GM21360 (cell line): ENCODE results near the gene SLC19A1.

ENCODE experiments used
- ATAC-seq: cut with Tn5 transposase; IDR thresholded peaks from one replicate; pipeline ENCODE4 v1.9.1; 2021; ENCODE audit warnings: mild to moderate bottlenecking, moderate library complexity; ENCODE audit not compliant: unreplicated experiment

Gene SLC19A1

DNA sequence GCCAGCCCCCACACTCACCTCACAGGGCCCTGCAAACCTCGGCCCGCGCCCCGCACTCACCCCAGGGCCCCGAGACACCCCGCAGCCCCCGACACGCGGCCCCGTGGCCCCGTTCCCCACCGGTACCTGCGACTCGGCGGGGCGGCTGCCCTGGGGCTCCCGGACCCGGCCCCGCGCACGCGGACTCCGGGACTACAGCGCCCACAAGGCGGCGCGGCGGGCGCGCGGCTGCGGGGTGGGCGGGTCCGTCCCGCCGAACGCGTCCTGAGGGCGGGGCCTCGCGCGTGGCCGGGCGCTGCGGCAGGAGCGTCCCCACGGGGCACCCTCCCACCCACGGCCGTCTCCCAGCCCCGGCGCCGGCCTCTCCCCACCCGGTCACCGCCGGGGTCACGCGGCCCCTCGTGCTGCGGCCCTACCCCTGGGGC, at the start of gene SLC19A1:
Gene SLC19A1 (minus strand): TSS at position 199 of the 425 bp plus-strand sequence. CDS start 4,481 bp downstream, outside the sequence.
- ATAC-seq = no peak

DNA sequence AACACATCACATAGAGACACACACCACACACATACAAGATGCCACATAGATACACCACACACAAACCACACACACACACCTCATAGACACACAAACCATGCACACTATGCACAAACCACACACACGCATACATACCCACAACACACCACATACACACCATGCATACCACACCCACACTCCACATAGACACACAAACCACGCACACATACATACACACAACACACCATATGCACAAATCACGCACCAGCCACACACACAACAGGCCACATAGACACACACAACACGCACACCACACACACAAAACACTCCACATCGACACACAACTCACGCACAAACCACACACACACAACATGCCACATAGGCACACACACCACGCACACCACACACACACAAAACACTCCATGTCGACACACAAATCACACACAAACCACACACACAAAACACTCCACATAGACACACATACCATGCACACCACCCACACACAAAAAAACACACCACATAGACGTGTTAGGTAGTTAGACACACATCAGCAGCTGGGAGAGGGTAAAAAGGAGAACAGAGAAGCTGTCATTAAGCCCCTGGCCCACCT, 49.5 kb upstream of the SLC19A1 start:
- ATAC-seq = no peak

DNA sequence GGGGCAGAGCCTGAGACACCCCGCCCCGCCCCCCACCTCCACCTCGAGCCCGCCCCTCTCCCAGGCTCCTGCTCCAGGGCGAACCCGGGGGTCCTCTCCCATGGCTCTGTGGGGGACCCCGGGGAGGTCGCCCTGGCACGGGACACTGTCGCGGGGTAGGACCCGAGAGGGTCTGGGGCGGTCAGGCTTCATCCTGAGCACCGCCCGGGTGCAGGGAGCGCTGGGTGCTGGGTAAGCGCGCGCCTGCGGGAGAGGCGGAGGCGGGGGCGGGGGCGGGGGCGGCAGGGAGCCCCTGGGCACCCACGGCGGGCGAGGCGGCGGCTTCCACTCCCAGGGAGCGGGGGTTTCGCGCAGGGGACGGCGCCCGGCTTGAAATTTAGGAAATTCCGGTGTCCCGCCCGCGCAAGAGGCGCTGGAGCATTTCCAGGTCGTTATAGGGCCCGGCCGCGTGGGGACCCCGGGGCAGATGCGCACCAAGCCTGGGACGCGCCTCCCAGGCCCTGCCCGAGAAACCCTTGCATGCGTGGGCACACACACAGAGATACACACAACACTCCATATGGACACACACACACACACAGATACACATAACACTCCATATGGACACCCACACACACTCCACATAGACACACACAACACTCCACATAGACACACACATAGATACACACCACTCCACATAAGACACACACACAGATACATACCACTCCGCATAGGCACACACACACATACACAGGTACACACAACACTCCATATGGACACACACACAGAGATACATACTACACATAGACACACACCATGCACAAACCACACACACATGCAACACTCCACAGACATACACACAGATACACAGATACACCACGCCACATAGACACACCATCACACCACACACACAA, 48.7 kb upstream of the SLC19A1 start:
- ATAC-seq = no peak

DNA sequence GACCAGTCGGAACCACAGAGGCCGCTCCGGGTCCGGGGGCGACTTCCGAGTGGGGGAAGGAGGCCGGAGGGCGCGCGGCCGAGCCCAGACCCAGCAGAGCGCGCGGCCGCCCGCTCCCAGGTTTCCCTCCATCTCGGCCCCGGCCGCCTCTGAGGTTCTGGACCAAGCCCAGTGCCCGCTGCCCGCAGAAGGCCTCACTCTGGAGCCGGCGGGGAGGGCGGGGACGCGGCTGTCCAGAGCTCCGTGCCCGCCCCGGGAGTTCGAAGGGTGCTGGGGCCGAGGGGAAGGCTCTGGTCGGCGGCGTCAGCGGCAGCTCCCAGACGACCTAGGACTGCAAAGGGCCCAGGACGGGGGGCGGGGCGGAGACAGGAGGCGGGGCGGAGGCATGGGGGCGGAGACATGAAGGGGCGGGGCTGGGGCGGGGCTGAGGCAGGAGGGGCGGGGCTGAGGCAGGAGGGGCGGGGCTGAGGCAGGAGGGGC, 48.0 kb upstream of the SLC19A1 start:
- no peak for ATAC-seq

DNA sequence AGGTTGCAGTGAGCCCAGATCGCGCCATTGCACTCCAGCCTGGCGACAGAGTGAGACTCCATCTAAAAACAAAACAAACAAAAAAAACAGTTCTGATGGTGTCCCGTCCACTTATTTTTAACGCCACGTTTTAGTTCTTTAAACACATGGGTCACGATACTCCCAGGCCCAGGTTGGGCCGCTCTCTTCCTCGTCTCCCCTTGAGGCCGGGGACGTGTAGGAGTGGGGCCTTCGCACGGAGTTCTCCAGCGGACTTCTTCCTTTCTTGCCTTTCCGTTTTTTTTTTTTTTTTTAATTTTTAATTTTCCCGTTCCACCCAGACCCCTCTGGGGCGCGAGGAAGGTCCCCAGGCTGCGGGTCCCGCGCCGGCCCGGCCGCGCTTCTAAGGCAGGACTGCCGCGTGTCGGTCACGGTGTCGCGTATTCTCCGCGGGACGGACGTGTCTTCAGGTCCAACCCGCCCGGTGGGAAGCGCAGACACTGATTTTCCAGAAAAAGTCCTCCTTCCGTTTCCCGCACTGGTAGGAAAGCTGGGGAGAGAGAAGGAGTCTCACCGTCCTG, 47.5 kb upstream of the SLC19A1 start:
- ATAC-seq = no peak

DNA sequence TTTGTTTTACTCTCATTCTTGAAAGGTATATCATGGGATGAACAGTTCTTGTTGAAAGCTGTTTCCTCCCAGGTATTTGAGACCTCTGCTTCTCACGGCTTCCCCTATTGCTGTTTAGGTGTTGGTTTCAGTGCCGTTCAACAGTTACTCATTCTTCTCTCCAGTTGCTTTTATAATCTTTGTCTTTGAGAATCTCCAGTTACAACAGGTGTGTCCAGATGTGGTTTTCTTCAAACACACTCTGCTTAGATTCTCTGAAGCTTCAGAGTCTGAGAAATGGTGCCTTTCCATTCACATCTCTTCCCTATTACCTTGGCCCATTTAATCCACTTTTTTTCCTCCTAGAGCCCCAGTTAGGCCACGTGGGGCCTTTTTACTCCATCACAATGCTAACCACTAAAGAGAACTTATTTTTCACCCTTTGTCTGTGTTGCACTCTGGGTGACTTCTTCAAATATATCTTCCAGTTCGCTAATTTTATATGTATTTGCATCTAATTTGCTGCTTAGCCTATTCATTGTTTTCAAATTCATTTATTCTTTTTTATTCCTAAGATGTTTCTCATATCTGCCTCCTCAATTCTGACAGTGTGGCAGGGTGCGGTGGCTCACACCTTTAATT, 46.7 kb upstream of the SLC19A1 start:
- ATAC-seq = no peak

DNA sequence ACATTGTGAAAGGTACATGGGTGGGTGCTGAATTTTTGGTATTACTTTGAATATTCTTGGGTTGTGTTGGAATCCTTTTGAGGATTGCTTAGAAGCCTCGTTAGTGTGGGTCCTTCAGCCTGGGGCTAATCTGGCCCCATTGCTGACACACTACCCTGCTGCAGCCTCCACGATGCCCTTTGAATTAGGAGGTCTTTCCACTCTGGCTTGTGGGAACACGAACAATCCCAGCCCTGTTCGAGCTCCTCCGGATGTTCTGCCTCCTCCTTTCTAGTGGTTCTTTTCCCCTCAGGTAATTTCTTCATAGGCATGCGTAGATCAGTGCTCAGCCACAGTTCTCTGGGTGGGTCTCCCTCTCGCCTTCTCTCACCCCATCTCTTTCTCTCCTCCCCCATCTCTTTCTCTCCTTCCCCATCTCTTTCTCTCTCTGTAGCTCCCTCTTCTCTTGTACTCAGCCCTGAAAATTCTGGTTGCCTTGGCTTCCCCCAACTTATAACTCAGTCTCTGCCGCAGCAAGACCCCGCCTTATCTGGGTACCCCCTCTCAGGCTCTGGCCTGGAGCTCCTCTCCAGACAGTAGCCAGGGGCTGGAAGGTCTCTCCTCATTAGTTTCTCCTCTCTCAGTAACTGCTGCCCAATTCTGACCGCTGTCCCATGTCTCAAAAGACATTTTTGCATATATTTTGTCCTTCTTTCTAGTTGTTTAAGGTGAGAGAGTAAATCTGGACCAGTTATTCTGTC, 46.0 kb upstream of the SLC19A1 start:
- ATAC-seq = no peak

DNA sequence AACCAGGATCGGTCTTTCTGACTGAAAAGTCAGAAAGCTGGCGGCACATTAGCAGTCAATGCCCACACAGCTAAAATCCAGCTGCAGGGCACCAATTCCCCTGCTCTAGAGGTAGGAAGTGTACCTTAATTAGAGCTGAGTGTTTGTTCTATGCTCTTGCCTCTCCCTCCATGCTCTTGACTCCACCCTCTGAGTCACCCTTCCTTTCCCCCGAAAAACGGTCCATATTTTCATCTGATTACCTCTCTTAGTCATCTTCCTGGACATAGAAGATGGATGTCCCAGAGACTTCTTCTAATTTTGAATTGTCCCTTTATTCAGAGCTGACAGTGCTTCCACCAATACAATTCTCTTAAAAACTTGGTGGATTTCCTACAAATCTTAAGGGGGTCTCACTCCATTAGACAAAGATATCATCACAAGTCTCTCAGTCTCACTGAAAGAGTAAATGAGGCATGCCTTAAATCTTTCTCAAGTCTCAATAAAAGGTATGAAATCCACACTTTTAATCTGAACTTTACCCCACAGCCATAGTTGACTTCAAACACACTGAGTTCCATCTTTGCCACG, 44.1 kb upstream of the SLC19A1 start:
- ATAC-seq = no peak

DNA sequence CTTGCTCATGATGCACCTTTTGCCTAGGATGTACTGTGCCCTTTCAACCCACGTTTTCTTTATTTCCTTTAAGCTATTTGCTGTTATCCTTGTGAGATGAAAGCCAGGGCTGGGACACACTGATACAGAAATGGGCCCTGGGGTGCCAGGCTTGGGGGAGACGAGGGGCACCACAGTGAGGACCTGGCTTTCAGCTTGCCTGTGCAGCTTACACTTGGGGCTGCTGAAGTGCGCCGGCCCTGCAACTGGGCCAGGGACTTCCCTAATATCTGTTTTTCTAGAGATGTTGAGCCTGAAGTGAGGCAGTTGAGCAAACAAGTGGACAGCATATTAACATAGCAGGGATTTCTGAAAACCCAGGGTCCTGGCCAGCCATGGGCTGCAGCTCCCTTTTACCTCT, 42.5 kb upstream of the SLC19A1 start:
- no peak for ATAC-seq

DNA sequence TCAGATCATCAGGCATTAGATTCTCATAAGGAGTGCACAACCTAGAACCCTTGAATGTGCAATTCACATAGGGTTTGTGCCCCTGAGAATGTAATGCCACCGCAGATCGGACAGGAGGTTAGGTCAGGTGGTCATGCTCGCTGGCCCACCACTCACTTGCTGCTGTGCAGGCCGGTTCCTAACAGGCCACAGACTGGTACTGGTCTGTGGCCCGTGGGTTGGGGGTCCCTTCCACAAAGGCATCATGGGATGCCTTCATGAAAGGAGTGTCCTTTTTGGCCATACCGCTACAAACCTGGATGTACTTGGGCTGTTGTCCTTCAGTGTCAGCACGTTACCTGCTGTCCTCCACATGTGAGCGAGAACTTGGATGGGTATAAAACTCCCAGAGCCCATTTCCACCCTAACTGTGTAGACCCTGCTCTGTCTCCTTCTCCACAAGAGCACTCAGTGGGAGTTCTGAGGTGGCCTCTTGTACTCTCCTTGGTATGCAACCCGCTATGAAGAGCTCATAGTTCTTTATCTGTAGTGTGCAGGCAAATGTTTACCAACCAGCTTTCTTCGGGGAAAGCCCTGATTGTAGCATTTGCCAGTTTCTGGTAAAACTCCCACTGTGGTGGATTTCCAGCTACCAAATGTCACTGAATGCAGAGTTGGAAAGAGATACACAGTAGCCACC, 41.7 kb upstream of the SLC19A1 start:
- no peak for ATAC-seq

DNA sequence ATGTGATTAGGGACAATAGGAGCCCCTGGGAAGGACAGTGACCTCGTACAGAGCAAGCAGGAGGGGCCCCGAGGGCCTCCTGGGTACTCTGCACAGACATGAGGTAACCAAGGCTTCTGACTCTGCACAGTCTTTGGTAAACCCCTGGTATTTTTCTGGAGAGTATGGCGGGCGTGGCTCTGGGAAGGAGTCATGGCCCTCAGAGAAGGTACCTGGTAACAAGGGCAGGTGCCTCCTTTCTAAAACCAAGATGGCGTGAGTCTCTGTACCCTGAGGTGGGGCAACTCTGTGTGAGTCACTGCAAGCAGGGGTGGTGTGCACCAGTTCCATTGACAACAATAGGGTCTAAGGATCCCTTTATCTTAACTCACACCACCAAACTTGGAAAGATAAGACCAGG, 39.9 kb upstream of the SLC19A1 start:
- no peak for ATAC-seq

DNA sequence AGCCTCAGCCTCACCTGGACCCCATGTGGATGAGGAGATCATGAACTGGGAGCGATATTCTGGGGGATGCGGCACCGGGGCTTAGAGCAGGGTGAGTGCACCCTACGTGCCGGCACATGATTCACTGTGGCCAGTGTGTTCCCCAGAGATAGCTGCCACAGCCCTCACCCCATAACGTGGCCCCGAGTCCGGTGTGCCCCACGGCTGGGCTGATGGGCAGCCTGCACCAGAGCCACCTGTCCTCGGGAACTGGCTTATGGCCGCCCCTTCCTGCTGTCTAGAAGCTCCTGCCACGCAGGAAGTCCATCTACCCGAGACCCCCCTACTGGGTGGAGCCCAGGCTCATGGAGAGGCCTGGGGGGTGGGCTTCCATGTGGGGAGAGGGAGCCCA, 39.1 kb upstream of the SLC19A1 start:
- ATAC-seq = no peak

DNA sequence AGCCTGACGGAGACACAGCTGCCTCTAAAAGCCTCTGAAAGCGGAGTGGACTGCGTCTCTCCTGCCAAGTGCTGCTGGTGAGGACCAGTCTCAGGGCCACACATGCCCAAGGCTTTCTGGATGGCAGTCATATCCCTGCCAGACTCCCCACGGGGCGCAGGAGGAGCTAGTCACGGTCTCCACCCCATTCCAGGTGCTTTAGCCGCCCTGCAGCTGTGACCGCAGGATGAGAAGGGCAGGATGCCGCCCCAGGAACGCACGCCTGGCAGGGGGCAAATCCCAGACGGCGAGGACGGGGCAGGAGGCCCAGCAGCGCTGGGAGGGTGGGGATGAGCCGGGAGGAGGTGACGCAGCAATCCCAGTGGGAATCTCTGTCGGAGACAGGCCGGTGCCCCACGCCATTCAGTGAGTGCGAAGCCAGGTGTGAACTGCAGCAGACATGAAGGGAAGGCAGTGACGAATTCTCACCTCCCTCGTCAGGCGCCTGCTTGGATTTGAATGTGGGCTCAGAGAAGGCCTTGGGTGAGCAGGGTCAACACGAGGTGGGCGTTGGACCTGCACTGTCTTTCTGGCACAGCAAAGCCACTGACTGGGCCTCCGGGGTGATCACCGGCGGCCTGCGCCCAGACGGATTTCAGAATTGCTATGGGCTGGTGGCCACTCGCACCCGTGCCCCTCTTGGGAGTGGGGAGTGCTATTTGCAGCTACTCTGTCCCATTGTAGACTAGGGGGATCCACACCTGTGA, 38.5 kb upstream of the SLC19A1 start:
- ATAC-seq = no peak

DNA sequence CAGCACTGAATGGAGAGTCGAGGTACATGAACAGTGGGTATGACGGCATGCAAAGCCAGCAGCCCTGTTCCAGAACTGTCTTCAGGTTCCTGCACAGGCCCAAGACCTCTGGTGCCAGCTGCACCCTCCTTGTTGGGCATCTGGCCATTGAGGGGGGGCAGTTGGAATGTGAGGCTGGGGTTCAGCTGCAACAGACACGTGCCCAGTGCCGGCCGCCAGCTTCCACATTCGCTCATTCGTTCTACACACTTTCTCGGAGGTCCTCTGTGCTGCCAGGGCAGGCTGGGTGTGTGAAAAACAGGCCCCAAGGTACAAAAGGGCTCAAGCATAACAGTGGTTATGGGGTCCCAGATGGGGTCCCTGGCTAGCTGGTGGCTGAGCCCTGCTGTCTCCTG, 37.9 kb upstream of the SLC19A1 start:
- no peak for ATAC-seq

DNA sequence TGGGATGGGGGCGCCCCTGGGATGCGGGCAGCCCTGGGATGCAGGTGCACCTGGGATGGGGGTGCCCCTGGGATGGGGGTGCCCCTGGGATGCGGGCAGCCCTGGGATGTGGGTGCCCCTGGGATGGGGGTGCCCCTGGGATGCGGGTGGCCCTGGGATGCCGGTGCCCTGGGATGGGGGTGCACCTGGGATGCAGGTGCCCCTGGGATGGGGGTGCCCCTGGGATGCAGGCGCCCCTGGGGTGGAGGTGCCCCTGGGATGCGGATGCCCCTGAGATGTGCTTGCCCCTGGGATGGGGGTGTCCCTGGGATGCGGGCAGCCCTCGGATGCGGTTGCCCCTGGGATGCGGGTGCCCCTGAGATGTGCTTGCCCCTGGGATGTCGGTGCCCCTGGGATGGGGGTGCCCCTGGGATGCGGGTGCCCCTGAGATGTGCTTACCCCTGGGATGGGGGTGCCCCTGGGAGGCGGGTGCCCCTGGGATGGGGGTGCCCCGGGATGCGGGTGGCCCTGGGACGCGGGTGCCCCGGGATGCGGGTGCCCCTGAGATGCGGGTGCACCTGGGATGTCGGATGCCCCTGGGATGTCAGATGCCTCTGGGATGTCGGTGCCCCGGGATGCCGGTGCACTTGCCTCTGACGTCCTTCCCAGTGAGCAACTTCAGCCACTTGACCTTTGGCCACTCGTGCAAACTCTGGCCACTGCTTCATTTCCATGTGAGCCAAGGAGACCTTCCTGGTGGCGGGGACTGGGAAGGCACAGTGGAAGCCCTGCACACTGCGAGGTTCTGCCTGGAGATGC, 37.3 kb upstream of the SLC19A1 start:
- ATAC-seq = no peak

DNA sequence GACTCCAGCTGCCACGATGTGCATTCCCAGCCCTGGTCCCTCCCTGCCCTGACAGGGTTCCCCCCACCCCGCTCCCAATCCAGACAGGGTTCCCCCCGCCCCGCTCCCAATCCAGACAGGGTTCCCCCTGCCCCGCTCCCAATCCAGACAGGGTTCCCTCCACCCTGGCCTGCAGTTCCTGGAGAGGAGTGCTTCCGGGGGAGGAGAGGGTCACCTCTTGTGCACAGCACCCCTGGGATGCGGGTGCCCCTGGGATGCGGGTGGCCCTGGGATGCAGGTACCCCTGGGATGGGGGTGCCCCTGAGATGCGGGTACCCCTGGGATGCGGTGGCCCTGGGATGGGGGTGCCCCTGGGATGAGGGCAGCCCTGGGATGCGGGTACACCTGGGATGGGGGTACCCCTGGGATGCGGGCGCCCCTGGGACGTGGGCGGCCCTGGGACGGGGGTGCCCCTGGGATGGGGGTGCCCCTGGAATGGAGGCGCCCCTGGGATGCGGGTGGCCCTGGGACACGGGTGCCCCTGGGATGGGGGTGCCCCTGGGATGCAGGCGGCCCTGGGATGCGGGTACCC, 36.7 kb upstream of the SLC19A1 start:
- ATAC-seq = no peak

DNA sequence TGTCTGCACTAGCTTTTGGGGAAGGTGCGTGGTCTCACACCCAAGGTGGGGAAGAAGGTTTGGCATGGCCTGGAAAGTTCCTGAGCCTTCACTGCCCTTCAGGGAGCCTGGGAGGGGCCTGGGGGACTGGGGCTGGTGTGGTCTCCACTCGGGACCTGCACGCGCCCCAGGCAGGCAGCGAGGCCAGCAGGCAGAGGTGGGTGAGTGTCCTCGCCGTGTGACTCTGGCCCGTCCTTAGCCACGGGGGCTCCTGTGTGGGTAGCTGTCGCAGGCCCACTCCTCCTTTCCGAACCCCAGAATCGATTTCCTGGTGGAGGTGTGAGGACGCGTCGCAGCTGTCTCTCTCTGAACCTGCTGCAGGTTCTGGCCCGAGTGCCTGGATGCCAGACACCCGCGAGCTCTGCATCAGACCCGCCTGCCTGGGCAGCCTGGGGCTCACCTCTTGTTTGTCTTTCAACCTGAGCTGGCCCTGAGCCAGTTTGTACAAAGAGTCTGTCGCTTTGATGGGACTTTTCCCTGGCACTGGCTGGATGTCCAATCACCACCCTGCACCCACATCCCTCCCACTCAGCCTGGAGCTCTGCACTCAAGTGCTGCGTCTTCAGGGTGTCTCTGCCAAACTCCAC, 36.0 kb upstream of the SLC19A1 start:
- ATAC-seq = no peak

DNA sequence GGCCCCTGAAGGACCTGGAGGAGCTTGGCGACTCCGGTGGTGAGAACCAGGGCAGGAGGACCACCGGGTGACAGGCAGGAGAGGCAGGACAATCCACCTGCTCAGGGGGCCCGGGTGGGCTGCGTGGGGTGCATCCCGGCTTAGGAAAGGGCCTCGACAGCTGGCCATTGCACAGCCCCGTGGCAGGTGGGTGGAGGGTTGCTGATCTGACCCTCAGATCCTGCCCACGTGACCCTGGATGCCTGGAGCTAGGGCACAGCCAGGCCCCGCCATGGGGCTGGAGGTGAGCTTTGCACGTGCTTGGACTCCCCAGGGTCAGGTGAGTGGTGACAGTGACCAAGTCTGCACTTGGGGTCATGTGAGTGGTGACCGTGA, 35.5 kb upstream of the SLC19A1 start:
- ATAC-seq = no peak
